ENCODE results near the gene PFDN5.

Gene PFDN5

DNA sequence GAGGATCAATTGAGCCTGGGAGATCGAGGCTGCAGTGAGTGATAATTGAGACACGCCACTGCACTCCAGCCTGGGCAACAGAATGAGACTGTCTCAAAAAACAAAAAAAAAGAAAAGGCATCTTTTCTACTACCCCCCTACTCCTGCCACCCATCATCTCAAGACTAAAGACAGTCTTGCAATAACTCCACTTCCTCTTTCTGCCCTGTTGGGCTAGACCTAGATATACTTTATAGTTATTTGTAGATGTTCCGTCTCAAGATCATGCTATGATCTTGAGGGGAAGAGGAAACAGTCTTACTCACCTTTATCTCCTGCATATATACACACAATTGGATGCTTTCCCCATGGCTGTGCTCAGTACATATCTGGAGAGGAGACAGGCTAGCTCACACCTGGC is 39.3 kb upstream of the PFDN5 start:
- ChIA-PET POLR2A (no interaction called here), CTCF (interaction anchor here (1.2 to 7.1 kb wide), 6 partner anchors 11 to 75 kb away, joined by 3 to 69 read pairs (median 4); partner anchors contain the start of genes CSAD, ESPL1 and PFDN5)
- DNase-seq (ENCODE audit: extremely low spot score): no peak
- TF ChIP-seq, protein P1, sequence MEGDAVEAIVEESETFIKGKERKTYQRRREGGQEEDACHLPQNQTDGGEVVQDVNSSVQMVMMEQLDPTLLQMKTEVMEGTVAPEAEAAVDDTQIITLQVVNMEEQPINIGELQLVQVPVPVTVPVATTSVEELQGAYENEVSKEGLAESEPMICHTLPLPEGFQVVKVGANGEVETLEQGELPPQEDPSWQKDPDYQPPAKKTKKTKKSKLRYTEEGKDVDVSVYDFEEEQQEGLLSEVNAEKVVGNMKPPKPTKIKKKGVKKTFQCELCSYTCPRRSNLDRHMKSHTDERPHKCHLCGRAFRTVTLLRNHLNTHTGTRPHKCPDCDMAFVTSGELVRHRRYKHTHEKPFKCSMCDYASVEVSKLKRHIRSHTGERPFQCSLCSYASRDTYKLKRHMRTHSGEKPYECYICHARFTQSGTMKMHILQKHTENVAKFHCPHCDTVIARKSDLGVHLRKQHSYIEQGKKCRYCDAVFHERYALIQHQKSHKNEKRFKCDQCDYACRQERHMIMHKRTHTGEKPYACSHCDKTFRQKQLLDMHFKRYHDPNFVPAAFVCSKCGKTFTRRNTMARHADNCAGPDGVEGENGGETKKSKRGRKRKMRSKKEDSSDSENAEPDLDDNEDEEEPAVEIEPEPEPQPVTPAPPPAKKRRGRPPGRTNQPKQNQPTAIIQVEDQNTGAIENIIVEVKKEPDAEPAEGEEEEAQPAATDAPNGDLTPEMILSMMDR (IDR thresholded peaks at IDR 0.05; ENCODE audit: control extremely low read depth, extremely low read depth, low read depth, missing control alignments): no peak

DNA sequence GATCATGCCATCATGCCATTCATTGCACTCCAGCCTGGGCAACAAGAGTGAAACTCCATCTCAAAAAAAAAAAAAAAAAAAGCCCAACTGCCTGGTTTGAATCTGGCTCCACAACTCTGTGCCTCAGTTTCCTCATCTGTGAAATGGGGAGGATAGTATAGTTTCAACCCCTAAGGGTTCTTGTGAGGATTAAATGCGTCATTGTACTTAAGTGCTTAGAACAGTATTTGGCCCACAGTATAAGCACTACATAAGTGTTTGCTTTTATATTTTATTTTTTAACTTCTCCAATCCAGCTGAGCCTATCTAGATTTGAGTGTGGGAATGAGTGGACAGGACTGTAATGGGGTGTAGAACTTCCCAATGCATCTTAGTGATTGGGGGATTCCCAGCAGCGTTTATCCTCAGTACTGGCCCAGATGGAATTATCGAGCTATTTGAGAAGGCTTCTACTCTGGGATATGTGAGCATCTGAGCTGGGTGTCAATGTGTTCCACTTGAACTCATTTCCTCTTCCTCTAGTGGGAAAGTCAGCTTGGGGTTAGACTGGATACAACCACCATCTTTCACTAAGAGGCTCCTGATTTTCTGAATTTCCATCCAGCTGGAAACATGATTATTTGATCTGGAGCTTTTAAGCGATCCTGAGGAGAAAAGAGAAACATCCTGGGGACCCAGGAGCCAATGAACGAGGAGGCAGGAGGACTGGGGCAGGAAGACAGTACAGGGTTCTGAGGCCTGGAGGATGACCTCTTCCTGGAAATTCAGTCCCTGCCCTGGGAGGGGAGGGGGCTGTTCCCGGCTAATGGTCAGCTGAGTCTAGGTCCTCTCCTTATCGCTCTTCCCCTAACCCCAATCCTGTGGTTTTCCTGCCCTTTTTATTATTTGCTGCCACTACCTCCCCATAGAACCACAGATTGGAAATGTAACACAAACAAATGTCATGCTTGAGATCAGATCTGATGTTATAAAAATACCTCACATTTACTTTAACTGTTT is 36.5 kb upstream of the PFDN5 start:
- ChIA-PET CTCF (interaction anchor here (0.8 to 1.1 kb wide), 3 partner anchors 8 to 45 kb away, joined by 3 to 4 read pairs (median 4); no protein-coding TSS in a partner anchor), POLR2A (interaction anchor here (0.7 kb wide), 1 partner anchor 9 kb away, joined by 5 read pairs; the partner anchor contains the start of gene ESPL1)
- TF ChIP-seq, protein P1 (IDR thresholded peaks at IDR 0.05; ENCODE audit: control extremely low read depth, extremely low read depth, low read depth, missing control alignments): no peak
- DNase-seq (ENCODE audit: extremely low spot score): no peak

DNA sequence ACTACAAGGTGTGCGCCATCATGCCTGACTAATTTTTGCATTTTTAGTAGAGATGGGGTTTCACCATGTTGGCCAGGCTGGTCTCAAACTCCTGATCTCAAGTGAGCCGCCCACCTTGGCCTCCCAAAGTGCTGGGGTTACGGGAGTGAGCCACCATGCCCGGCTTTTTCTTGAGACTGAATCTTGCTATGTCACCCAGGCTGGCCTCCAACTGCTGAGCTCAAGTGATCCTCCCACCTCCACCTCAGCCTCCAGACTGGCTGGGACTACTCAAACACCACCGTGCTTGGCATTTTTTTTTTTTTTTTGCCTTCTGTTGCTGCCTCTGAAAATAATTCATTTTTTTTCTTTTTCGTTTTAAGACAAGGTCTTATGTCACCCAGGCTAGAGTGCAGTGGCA is 35.5 kb upstream of the PFDN5 start:
- TF ChIP-seq, protein P1 (IDR thresholded peaks at IDR 0.05; ENCODE audit: control extremely low read depth, extremely low read depth, low read depth, missing control alignments): no peak
- ChIA-PET POLR2A (interaction anchor here (0.6 kb wide), 1 partner anchor 40 kb away, joined by 5 read pairs; no protein-coding TSS in a partner anchor), CTCF (interaction anchor here (0.7 to 2.3 kb wide), 2 partner anchors 9 to 146 kb away, joined by 3 to 6 read pairs; no protein-coding TSS in a partner anchor)
- DNase-seq (ENCODE audit: extremely low spot score): no peak

GRCh38 chr12:53265783-53266182 is 29.6 kb upstream of the PFDN5 start:
- no peak for DNase-seq (ENCODE audit: extremely low spot score)
- CTCF ChIA-PET: interaction anchor here (0.9 to 7.7 kb wide), 9 partner anchors 11 to 200 kb away, joined by 3 to 92 read pairs (median 18); a partner anchor contains a TSS
- TF ChIP-seq, protein P1 (IDR thresholded peaks at IDR 0.05; ENCODE audit: control extremely low read depth, extremely low read depth, low read depth, missing control alignments): no peak
- POLR2A ChIA-PET: interaction anchor here (0.6 kb wide), 1 partner anchor 51 kb away, joined by 7 read pairs; no protein-coding TSS in a partner anchor

DNA sequence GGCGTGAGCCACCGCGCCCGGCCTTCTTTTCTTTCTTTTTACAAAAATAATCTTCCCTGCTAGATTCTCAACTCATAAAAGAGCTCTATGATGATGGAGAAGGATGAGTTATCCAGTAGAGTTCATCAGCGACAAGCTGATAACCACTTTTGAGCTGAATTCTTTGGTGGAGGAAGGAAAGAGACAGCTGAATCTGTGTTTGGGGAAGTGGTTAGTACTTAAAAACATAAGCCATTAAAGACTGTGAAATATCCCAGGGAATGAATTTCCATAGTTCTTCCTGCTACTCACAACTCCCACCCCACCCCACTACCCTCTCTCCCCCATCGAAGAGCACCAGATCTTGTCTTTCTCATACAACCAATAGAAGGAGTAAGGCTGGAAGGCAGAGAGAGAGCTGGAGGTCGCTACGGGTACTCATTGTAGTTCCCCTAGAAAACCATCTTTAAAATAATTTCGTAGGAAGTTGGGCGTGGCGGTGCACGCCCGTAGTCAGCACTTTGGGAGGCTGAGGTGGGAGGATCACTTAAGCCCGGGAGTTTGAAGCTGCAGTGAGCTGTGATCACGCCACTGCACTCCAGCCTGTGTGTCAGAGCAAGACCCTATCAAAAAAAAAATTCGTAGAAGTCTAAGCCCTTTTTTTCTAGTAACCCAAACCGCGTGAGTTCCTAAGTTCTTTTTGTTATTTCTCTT is 27.9 kb upstream of the PFDN5 start:
- TF ChIP-seq, protein P1 (IDR thresholded peaks at IDR 0.05; ENCODE audit: control extremely low read depth, extremely low read depth, low read depth, missing control alignments): no peak
- ChIA-PET POLR2A (interaction anchor here (0.7 to 1.3 kb wide), 4 partner anchors 13 to 56 kb away, joined by 3 to 6 read pairs (median 3); partner anchors contain the start of gene MYG1), CTCF (interaction anchor here (0.7 to 7.7 kb wide), 21 partner anchors 9 to 201 kb away, joined by 3 to 92 read pairs (median 8); partner anchors contain the start of genes AAAS, MYG1 and PFDN5)
- DNase-seq (ENCODE audit: extremely low spot score): no peak
